ENCODE results near the gene ZNF608. TPM values are rescaled to one million over a fixed set of nuclear protein-coding genes. Genes with fewer than 3 reads are reported as not detected.

The ZNF608 gene
- total RNA-seq, 2 donors from 2014 or later: 22.6 to 25.3 TPM

- H3K9me3 ChIP-seq: no peaks in the 10 kb centered on the region
- intact Hi-C loops (cut with DNase I): loop anchor here (5.0 kb wide), 4 partner anchors 96 to 734 kb away; no protein-coding TSS in a partner anchor
- DNase-seq (ENCODE audit: low spot score): no peak
Measured at GRCh38 chr5:124747791-124748686, 1.6 kb upstream of the ZNF608 start.

GRCh38 chr5:124746916-124747790 is 714 bp upstream of the ZNF608 start:
- WGBS: under 1% methylated on average over 32 of the region's 32 CpGs
- H3K27me3 ChIP-seq (replicated peaks; ENCODE audit: insufficient read depth): no peaks in the 10 kb centered on the region
- no peaks in the 10 kb centered on the region for H3K36me3 ChIP-seq
- DNase-seq (ENCODE audit: low spot score): peak; percentile 89
- H3K4me1 ChIP-seq (replicated peaks): peaks cover 4% of the 10 kb centered on the region
- TF ChIP-seq POLR2A (IDR thresholded peaks at IDR 0.05) (peak; percentile 21), CTCF (IDR thresholded peaks at IDR 0.05) (no peak), POLR2AphosphoS5 (IDR thresholded peaks at IDR 0.05) (peak; percentile 74)
- intact Hi-C loops (cut with DNase I): loop anchor here (5.0 kb wide), 4 partner anchors 95 to 735 kb away; no protein-coding TSS in a partner anchor
- no peaks in the 10 kb centered on the region for H3K9me3 ChIP-seq
- H3K4me3 ChIP-seq: peak overlapping the region; percentile 33 to 49
- peak overlapping the region; percentile 83 to 87 for H3K27ac ChIP-seq

More at GRCh38 chr5:124747791-124748686, 1.6 kb upstream of the ZNF608 start:
- peak overlapping the region; percentile 33 to 49 for H3K4me3 ChIP-seq
- WGBS: 1% methylated on average over 17 of the region's 17 CpGs
- peak overlapping the region; percentile 83 to 87 for H3K27ac ChIP-seq
- TF ChIP-seq CTCF (IDR thresholded peaks at IDR 0.05): no peak
- no peak for TF ChIP-seq POLR2AphosphoS5 (IDR thresholded peaks at IDR 0.05)
- no peak for TF ChIP-seq POLR2A (IDR thresholded peaks at IDR 0.05)
- H3K27me3 ChIP-seq (replicated peaks; ENCODE audit: insufficient read depth): no peaks in the 10 kb centered on the region
- peaks cover 4% of the 10 kb centered on the region for H3K4me1 ChIP-seq (replicated peaks)
- H3K36me3 ChIP-seq: no peaks in the 10 kb centered on the region

- WGBS: 28% methylated on average over 8 of the region's 8 CpGs
- DNase-seq (ENCODE audit: low spot score): no peak
- H3K4me3 ChIP-seq: peak overlapping the region; percentile 40 to 49
- no peaks in the 10 kb centered on the region for H3K9me3 ChIP-seq
- H3K36me3 ChIP-seq: no peaks in the 10 kb centered on the region
- H3K27ac ChIP-seq: peak overlapping the region; percentile 83 to 87
- no peak for TF ChIP-seq POLR2A (IDR thresholded peaks at IDR 0.05)
- TF ChIP-seq CTCF (IDR thresholded peaks at IDR 0.05): no peak
- no peak for TF ChIP-seq POLR2AphosphoS5 (IDR thresholded peaks at IDR 0.05)
- intact Hi-C loops (cut with DNase I): loop anchor here (5.0 kb wide), 4 partner anchors 93 to 737 kb away; no protein-coding TSS in a partner anchor
- H3K4me1 ChIP-seq (replicated peaks): peaks cover 4% of the 10 kb centered on the region
- no peaks in the 10 kb centered on the region for H3K27me3 ChIP-seq (replicated peaks; ENCODE audit: insufficient read depth)
Measured at GRCh38 chr5:124745007-124745927, 1.2 kb downstream of the ZNF608 start.

GRCh38 chr5:124744170-124744971 is 2.1 kb downstream of the ZNF608 start:
- intact Hi-C loops (cut with DNase I): no loop called here
- DNase-seq (ENCODE audit: low spot score): peak; percentile 53

More at GRCh38 chr5:124744170-124744971, 2.1 kb downstream of the ZNF608 start:
- peak overlapping the region; percentile 40 to 49 for H3K4me3 ChIP-seq
- no peak for TF ChIP-seq CTCF (IDR thresholded peaks at IDR 0.05)
- no peak for TF ChIP-seq POLR2A (IDR thresholded peaks at IDR 0.05)
- no peak for TF ChIP-seq POLR2AphosphoS5 (IDR thresholded peaks at IDR 0.05)
- no peaks in the 10 kb centered on the region for H3K9me3 ChIP-seq
- no peaks in the 10 kb centered on the region for H3K27me3 ChIP-seq (replicated peaks; ENCODE audit: insufficient read depth)
- WGBS: 11% methylated on average over 27 of the region's 27 CpGs
- peaks cover 4% of the 10 kb centered on the region for H3K4me1 ChIP-seq (replicated peaks)
- no peaks in the 10 kb centered on the region for H3K36me3 ChIP-seq
- H3K27ac ChIP-seq: peak overlapping the region; percentile 83 to 87
